SU-DHL-6 (cell line): ENCODE results near the gene IFIT5.

ENCODE experiments used
- CTCF ChIP-seq: fragments of 200-600 bp; sonication (generic); IDR thresholded peaks from one replicate; pipeline ENCODE4 v1.5.1; 2017; ENCODE audit warnings: antibody characterized with exemption, mild to moderate bottlenecking, low read length, moderate library complexity; ENCODE audit not compliant: insufficient read depth, poor library complexity, severe bottlenecking
- EZH2phosphoT487 ChIP-seq: fragments of 200-600 bp; sonication (generic), shearing (Covaris generic); conservative IDR thresholded peaks from 2 replicates; pipeline ENCODE4 v1.6.1; 2018; ENCODE audit warnings: mild to moderate bottlenecking, antibody characterized with exemption, low read length, moderate library complexity, mixed read lengths

GRCh38 chr10:89371987-89372386 lies 42.4 kb upstream of the IFIT5 start:
- no peak for TF ChIP-seq CTCF
- TF ChIP-seq EZH2phosphoT487: no peak
